NCI-H2029 (cell line): ENCODE data around the gene MARK4.
"Not testable (repeated sequence)": the region's sequence is repeated elsewhere in the genome, so short reads cannot be mapped to it uniquely, and the experiment has no call there.

Experiments
- DNase-seq: peaks from one replicate; lab custom pipeline; 2025; lab: John Stamatoyannopoulos, UW

MARK4 gene

GRCh38 chr19:45250832-45251451 lies at the start of gene MARK4:
TSS of gene MARK4 (plus strand) at chr19:45251271. CDS start at chr19:45251589, 318 bp downstream.
- peak; percentile 10 for DNase-seq

GRCh38 chr19:45202637-45203036 lies 48.4 kb upstream of the MARK4 start:
- DNase-seq: no peak

GRCh38 chr19:45205810-45206209 lies 45.3 kb upstream of the MARK4 start:
- DNase-seq: no peak

- DNase-seq: no peak
These were observed 44.7 kb upstream of the MARK4 start for GRCh38 chr19:45206328-45206727.

- peak; percentile 25 for DNase-seq
These were observed 39.2 kb upstream of the MARK4 start for GRCh38 chr19:45211751-45212381.

GRCh38 chr19:45213031-45213430 lies 38.0 kb upstream of the MARK4 start:
- DNase-seq: no peak

- peak; percentile 52 for DNase-seq
These were observed 35.5 kb upstream of the MARK4 start for GRCh38 chr19:45215391-45216191.

- no peak for DNase-seq
These were observed 34.4 kb upstream of the MARK4 start for GRCh38 chr19:45216667-45217066.

GRCh38 chr19:45217193-45217956 lies 33.7 kb upstream of the MARK4 start:
- DNase-seq: no peak

- DNase-seq: no peak
These were observed 33.1 kb upstream of the MARK4 start for GRCh38 chr19:45217957-45218334.

- DNase-seq: no peak
These were observed 32.6 kb upstream of the MARK4 start for GRCh38 chr19:45218426-45218825.

- DNase-seq: no peak
These were observed 31.9 kb upstream of the MARK4 start for GRCh38 chr19:45218911-45219743.

GRCh38 chr19:45222724-45223123 lies 28.3 kb upstream of the MARK4 start:
- DNase-seq: no peak

- DNase-seq: no peak
These were observed 27.2 kb upstream of the MARK4 start for GRCh38 chr19:45223879-45224278.

GRCh38 chr19:45224645-45225044 lies 26.4 kb upstream of the MARK4 start:
- no peak for DNase-seq

GRCh38 chr19:45229056-45229455 lies 22.0 kb upstream of the MARK4 start:
- not testable (repeated sequence) for DNase-seq

GRCh38 chr19:45231891-45232290 lies 19.2 kb upstream of the MARK4 start:
- no peak for DNase-seq

GRCh38 chr19:45234089-45234869 lies 16.8 kb upstream of the MARK4 start:
- no peak for DNase-seq

- no peak for DNase-seq
These were observed 15.6 kb upstream of the MARK4 start for GRCh38 chr19:45235485-45235884.

GRCh38 chr19:45238556-45238955 lies 12.5 kb upstream of the MARK4 start:
- no peak for DNase-seq
